ENCODE measurements around the gene RBM7.

- TF ChIP-seq, protein P1, sequence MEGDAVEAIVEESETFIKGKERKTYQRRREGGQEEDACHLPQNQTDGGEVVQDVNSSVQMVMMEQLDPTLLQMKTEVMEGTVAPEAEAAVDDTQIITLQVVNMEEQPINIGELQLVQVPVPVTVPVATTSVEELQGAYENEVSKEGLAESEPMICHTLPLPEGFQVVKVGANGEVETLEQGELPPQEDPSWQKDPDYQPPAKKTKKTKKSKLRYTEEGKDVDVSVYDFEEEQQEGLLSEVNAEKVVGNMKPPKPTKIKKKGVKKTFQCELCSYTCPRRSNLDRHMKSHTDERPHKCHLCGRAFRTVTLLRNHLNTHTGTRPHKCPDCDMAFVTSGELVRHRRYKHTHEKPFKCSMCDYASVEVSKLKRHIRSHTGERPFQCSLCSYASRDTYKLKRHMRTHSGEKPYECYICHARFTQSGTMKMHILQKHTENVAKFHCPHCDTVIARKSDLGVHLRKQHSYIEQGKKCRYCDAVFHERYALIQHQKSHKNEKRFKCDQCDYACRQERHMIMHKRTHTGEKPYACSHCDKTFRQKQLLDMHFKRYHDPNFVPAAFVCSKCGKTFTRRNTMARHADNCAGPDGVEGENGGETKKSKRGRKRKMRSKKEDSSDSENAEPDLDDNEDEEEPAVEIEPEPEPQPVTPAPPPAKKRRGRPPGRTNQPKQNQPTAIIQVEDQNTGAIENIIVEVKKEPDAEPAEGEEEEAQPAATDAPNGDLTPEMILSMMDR (conservative IDR thresholded peaks at IDR 0.05; ENCODE audit: low read length): no peak
- TF ChIP-seq EZH2phosphoT487 (IDR thresholded peaks at IDR 0.05; ENCODE audit: borderline replicate concordance): no peak
Observed at GRCh38 chr11:114449845-114450244, 49.4 kb downstream of the RBM7 start.

Data from Loucy (cell line).